ENCODE results near the gene BOD1.

The BOD1 gene

DNA sequence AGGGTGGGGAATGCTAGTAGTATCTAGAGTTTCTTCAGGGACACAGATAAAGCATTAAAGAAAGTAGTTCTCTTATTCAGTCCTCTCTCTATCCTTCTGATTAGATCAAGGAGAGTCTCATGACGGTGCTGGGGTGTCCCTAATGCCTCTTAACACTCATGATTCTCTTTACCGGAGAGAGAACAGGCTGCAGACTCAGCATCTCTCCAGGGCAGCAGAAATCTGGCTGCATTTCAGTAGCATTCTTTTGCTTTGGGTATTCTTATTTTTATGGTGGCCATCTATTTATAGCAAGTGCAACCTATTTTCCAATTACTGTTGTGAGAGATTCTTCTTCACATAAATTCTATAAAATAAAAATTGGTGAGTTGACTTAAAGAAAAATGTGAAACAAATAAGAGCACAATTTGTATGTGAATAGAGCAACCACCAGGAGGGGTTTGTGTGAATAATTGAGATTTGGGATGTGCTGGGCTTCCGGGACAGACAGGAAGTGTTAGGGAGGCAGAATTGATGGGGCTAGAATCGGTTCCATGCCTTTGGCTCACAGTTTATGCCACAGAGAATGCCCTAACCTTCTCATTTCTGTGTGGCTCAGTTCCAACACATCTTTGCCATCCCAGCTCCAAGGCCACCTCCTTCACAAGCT is 23.8 kb upstream of the BOD1 start:
- DNase-seq (ENCODE audit: low read depth in 2 of 3, low spot score in 1 of 3) = no peak

DNA sequence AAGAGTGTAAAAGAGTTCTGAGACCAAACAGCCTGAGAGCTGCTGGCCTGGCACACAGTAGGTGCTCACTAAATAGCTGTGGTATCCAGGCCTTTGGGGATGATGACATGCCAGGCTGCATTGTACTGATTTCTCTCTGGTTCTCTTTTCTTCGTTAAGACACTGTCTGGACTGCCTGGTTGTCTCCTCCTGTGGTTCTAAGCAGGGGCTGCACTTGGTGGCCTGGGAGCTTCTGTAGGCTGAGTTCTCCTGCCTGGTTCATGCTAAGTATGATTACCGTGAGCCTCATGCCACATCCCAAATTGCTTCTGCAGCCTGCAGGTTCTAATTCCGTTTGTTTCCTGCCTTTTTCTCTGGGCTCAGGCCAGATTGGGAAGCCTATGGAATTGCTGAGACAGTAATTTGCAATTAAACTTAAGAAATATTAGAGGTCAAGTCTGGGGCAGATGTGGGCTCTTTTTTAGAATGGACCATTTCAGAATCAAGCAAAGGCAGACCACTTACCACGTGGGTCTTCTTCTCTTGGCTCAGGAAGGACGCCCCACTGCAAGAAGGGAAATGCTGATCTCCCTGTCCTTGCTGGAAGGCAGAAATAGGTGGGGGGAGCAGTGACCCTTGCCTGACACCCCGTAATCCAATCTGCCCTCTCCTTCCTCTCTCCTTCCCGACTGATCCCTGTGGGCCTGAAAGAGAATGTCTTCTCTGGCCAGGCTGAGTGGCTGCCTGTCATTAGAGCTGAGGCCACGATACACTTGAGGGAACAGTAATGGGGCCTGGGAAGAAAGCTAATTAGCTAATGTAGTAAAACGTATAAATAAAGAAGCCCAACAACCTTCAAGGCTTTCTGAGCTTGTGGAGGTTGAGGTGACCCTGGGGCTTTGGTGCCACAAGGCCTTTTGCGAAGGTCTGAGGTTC is 21.9 kb upstream of the BOD1 start:
- DNase-seq (ENCODE audit: low read depth in 2 of 3, low spot score in 1 of 3) = no peak

DNA sequence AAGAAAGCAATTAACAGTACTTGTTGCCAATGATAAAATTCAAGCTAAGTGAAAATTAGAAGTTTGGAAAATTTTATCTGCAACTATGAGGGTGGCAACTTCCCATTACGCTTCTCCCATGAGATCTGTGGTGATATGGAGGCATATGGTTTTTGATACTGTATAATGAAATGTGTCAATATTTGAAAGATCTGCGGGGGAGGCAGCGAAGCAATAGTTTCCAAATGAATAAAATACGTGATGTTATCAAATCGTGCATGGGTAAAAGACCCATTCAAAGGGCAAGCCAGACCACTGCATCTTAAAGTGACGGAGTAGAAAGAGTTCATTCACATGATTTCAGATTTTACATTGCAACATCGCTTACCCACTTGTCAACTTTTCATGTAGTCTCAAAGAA is 20.9 kb upstream of the BOD1 start:
- no peak for DNase-seq (ENCODE audit: low read depth in 2 of 3, low spot score in 1 of 3)

DNA sequence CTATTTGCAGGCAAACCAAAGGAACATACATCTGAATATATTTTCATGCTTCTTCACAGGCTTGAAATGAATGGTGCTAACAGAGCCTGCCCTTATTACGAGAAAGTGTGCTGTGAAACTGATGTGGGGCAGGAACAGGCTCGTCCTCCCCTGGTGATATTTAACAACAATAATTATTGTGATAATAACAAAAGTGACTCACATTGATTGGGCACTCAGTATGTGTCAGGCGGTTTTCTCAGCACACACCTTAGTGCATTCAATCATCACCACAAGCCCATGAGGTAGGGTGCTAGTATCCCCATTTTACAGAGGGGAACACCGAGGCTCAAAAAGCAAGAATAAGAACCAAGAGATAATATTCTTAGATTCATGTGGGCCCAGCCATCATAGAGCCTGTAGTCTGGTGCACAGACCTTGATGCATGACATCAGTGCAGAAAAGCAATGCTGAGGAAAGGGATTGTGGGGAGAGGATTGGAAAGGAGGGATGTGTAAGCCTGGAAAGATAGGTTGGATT is 18.1 kb upstream of the BOD1 start:
- no peak for DNase-seq (ENCODE audit: low read depth in 2 of 3, low spot score in 1 of 3)

DNA sequence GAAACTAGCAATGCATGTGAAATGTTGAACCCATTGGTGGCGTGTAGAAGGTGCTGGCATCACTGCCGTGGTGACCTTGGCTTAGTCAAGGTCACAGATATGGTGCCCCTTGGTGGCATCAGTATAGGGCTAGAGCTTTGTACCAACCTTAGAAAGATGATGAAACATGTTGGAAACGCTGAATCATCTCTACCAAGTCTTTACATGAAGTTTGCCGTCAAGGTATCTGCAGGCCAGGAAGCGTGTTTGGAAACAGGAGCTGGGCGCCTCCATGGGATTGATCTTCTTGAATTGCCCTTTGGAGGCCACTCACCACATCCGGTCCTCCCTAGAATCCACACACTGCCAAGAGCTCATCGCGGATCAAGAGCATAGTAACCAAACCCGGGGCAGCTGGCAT is 16.9 kb upstream of the BOD1 start:
- no peak for DNase-seq (ENCODE audit: low read depth in 2 of 3, low spot score in 1 of 3)

DNA sequence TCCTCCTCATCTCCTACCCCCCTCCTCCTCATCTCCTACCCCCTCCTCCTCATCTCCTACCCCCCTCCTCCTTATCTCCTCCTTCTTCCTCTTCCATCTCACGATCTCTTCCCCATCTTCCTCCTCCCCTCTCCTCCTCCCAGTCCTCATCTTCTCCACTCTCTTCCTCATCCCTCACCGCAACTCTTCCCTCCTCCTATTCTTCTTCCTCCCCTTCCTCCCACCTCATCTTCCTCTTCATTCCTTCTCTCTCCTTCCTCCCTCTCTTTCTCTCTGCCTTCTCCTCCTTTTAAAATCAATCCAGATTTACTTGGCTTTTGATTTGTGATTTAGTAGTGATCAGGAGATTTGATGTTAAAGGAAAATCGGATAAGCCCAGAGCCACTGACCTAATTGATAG is 15.0 kb upstream of the BOD1 start:
- no peak for DNase-seq (ENCODE audit: low read depth in 2 of 3, low spot score in 1 of 3)

DNA sequence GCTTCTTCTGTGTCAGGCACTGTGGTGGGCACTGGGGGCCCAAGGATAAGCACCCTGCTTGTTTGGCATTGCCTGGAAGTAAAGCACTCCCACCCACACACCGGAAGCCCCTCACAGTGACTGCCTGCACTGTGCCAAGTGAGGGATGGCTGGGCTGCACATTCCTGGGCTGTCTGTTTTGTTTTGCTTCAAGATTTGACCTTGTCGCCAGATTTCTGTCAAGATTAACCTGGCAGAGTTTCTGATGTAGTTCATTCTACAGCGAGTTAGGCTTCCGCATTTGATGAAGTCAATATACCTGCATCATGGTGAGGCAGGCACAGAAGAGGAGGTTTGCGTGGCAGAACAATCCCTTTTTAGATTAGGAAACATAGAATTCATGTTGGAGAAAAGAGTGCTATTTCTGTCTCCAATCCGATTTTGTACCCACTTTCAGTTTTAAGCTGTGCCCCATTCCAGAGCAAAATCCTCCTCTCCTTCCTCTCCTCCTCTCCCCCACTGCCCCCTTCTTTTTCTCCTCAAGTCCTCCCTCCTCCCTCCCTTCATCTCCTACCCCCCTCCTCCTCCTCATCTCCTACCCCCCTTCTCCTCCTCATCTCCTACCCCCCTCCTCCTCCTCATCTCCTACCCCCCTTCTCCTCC is 14.4 kb upstream of the BOD1 start:
- DNase-seq (ENCODE audit: low read depth in 2 of 3, low spot score in 1 of 3) = no peak

DNA sequence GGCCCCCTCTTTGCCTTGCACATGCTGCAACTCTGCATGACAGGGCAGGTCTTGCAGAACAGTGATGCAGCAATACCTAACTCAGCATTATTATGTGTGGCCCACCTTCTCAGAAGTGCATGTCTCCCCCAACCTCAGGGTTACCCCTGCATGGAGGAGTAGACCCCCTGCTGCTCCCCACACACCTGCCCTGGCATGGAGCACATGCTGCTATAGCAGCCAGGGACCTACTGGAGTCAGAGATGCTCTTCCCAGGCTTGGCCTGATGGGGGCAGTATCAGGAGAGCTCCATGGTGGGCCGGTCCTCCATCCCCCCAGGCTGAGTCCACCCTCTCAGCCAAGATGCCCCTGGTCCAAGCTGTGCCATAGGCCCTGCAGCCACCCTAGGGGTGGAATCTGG is 13.2 kb upstream of the BOD1 start:
- DNase-seq (ENCODE audit: low read depth in 2 of 3, low spot score in 1 of 3) = no peak

DNA sequence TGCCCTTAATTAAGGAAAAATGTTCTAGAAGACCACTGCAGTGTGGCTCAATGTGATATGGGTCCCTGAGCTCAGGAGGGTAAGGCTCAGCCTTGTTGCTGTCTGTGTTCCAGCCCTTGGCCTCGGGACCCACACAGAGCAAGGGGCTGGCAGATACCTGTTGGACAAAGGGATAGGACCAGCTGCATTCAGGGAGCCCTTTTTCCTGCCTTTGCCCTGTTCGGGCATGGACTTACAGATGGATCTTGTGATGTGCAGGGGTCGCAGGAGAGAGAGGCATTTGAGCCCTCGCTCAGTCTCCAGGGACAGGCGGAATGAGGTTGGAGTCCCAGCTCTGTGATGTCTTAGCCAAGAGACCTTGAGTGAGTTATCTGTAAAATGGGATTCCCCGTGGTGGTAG is 12.1 kb upstream of the BOD1 start:
- DNase-seq (ENCODE audit: low read depth in 2 of 3, low spot score in 1 of 3) = no peak

DNA sequence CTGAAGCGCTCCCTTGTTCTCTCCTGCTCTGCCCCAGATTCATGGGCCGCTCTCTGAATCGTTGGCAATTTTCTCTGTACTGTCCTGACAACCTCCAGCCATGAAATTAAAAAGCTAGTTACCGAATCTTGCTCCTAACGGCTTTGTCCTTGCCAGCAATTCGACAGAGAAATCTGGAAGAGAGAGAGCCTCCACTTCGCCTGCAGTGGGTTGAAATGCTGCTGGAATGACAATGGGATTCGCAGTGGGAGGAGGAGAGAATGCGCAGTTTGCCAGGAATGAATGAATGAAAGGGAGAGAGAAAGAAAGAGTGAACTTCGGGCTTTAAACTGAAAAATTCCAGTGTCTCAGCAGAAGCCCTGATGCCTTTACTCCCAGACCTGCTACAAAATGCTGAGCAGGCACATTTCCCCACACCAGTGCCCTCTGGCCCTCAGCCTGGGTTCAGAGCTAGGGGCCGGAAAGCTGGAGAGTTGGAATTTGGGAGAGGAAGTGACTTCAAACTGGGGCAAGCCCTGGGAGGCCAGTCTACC is 11.5 kb upstream of the BOD1 start:
- no peak for DNase-seq (ENCODE audit: low read depth in 2 of 3, low spot score in 1 of 3)

DNA sequence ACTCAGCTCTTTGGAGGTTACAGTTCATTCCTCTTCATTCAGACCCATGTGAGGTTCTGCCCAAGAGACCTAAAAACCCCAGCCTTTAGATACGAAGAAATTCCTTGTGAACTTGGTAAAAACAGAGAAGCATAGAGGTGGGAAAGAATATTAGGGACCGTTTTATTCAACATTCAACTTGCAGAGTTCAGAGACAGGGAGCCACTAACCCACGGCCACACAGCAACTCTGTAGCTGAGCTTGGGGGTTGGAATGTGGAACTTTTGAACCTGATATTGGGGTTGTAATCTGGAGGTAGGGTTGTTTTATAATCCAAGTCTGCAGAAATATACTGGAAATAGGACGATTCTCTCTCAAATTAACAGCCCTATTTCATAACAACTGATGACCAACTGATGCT is 10.8 kb upstream of the BOD1 start:
- no peak for DNase-seq (ENCODE audit: low read depth in 2 of 3, low spot score in 1 of 3)

DNA sequence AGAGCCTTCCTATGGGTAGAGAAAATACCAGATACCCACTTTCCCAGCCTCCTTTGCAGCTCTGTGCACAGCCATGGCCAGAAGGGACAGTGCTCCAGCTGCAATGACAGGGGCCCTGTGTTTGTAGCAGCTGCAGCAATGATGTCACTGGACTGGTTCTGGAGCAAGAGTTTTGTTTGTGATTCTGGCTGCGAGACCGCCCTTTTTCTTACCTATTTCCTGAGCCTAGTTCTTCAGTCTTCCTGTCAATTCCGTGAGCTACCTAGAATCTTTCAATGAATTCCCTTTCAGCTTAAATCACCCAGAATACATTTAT is 10.0 kb upstream of the BOD1 start:
- no peak for DNase-seq (ENCODE audit: low read depth in 2 of 3, low spot score in 1 of 3)

DNA sequence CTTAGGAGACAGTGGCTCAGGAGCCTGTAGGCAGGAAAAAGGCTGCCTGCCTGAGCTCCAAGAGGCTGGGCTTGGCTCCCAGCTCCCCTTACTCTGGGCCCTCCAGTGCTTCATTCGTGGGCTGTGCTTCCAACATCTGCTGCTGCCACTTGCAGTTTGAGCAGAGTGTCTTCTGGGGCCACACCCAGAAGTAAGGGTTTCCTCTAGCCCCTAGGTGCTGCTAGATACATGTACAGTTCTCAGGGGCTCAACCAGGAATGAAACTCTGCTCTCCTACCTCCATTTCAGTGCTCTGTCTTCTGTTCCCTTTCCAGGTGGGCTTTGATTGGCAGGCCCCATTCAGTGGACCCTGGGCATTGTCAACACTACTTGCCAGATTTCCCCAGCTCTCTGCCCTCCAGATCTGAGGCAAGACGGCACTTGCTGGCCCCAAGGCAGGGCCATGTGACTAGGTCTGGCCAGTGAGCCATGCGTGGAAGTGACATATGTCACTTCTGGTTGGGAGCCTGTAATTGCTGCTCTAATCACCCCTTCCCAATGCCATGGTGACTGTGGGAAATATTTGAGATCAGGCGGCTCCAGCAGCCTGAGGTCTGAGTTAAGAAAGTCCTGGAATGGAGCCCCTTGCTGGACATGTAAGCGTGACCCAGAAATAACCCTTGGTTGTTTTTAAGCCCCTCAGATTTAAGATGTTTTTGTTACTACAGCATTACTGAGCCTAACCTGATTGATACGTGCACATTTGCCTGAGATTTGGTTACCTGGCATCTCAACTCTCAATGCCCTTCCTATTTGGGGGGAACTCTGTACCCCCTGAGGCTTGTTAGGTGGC is 9.4 kb upstream of the BOD1 start:
- no peak for DNase-seq (ENCODE audit: low read depth in 2 of 3, low spot score in 1 of 3)

DNA sequence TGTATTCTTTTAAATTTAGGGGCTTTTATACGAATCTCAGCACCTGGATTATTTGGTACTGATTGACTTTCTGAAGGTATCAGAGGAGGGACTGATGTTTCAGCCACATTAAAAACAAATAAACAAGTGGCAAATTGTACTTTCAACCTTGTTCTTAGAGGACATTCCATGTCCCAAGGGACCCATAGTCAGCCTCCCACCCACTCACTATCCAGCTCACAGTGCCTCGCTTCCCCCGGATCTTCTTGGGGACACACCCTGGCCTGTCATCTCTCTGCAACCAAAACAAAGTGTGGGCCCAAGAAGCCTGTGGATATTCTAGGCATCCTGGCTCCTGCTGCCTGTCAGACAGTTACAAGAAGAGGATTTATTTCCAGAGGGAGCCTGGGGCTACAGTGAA is 8.8 kb upstream of the BOD1 start:
- no peak for DNase-seq (ENCODE audit: low read depth in 2 of 3, low spot score in 1 of 3)

DNA sequence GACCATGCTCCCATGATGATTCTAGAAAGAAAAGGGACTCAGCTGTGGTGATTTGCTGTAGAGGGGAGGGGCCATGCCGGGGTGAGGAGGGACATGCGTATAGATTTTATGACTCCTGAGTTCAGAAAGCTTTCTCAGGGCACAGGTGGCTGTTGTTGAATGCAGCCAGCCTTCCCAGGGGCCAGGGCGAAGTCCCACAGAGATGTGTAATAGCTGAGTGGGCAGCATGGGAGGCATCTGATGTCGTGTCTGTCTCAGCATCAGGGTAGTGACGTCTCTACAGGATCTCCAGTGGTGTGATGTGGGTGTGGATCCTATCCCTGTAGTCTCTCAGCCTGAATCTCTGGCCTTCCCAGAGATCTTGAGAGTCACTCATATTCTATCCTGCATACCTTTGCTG is 7.8 kb upstream of the BOD1 start:
- no peak for DNase-seq (ENCODE audit: low read depth in 2 of 3, low spot score in 1 of 3)

DNA sequence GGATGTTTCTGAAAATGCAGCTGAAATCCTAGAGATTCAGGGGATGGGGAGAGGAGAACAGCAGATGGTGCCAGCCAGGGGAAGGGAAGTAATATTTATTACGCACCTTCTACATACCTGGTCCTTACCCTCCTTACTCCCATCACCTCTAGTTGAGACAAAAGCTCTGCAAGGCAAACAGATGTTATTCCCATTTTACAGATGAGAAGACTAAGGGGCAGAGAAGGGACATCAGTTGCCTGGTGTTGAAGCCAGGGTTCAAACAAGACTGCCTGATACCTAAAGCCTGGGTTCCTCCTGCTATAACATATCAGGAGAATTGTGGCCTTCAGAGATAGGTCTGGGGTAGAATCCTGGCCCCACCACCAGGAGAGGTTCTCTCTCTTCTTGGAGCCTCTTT is 7.3 kb upstream of the BOD1 start:
- no peak for DNase-seq (ENCODE audit: low read depth in 2 of 3, low spot score in 1 of 3)

DNA sequence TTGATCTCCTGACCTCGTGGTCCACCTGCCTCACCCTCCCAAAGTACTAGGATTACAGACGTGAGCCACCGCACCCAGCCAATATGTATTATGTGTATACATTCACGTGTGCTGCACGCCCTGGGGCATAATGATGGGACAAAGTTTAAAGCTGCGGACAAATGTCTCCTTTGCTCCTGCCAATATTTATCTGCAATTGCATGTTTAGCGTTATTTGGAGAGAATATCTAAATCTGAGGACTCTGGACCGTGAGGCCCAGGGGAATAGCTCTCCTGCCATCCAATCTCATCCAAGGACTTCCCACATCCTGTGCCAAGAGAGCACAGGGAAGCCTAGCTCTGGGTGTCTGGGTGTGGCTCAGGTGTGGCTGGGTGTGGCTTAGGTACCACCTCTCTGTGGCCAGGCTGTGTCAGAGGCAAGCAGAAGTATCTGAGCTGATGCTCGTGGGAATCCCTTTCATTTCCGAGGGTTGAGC is 6.9 kb upstream of the BOD1 start:
- DNase-seq (ENCODE audit: low read depth in 2 of 3, low spot score in 1 of 3) = no peak

DNA sequence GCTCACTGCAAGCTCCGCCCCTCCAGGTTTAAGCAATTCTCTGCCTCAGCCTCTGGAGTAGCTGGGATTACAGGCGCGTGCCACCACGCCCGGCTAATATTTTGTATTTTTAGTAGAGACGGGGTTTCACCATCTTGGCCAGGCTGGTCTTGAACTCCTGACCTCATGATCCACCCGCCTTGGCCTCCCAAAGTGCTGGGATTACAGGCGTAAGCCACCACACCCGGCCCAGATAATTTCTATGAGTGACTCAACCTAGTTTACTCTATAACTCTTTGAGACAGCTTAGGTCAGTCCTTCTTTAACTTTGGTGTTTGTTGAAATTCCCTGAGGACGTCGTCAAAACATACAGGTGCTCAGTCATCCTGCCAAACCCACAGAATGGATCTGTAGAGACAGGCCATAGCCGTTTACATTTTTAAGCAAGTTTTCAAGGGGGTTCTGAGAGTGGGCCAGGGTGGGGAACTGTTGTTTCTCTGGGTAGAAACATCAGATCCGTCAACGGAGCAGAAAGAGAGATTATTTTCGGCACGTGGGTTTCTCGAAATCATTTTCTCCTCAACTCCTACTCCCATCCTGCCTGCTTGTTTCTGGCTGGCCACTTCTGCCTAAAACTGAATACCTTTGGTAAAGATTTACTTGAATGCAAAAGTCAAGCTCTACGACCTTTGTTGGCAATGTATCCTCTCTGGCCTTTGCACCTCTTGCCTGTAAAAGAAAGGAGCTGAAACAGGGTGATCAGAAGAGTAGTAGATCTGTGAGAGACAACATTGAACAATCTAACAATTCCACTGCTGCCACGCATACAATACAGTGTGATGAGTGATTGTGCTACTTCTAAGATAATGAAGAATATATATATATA is 6.0 kb upstream of the BOD1 start:
- DNase-seq (ENCODE audit: low read depth in 2 of 3, low spot score in 1 of 3) = no peak

DNA sequence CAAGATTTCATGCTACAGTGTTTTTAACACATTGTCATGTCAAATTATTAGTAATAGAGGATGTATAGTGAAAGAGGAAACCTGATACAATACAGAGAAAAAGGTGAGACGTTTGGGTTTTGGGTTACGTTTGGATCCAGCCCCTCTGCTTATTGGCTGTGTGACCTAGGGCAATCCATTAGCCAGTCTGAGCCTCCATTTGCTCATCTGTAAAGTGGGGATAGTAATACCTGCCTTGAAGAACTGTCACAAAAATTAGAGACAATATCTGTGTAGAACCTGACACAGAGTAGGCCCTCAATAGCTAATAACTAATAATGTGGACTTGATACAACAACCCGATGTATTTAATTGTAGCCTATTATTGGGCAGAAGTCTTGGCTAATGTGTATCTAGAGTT is 4.3 kb upstream of the BOD1 start:
- no peak for DNase-seq (ENCODE audit: low read depth in 2 of 3, low spot score in 1 of 3)

DNA sequence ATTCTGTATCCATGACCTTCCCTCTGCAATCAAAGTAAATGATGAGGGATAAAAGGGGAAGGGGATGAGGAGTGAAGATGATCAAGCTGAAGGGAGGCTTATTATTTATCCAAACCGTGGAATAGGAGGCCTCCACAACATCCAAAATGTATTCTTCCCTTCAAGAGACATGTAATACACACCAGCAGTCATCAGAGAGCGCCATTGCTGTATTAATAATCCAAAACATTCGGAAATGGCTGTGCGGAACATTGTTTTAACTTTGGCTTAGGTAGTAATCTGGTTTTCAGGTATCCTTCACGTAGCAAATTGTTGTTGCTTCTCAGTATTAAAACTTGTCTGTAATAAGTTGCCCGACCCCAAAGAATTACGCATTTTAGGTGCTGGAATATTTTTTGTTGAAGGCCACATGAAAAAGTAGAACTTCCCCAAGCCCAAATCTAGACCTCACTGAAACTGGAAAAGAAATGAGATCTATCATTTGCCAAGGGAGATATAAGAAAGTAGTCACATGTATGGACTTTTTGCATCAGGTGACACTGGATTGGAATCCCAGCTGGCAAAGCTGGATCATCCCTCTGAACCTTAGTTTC is 2.6 kb upstream of the BOD1 start:
- peak in 1 of 3 donors; percentile 55 for DNase-seq (ENCODE audit: low read depth in 2 of 3, low spot score in 1 of 3)

Data from stimulated activated CD4-positive, alpha-beta T cell treated with anti-CD3 and anti-CD28 coated beads, Interleukin-12 subunit alpha, Interleukin-12 subunit beta, amount 100 ng/mL, for 48 hours (primary cell).